T-helper 22 cell (primary cell): ENCODE measurements around the gene PPP2R5B.

ENCODE experiments used
- DNase-seq: peaks from one replicate; pipeline ENCODE4 v3.0.0-alpha.2; 2020; ENCODE audit warnings: low read depth

Gene PPP2R5B

DNA sequence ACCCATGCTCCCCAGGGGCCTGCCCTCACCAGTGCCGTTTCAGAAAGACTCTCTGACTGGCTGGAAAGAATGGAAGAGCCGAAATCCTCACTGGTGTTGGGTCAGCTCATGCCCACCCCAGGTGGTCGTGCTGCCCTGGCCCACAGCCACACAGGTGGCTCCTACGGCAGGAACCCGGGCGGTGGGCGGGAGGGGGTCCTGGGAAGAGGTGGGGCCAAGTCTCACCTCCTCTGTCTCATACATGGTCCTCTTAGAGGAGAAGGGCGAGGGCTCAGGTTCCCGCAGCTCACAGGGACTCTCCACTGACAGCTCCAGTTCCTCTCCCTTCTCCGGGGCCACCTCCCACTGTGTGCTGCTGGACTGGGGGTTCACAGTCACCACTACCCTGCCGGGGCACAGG, 15.7 kb upstream of the PPP2R5B start:
- no peak for DNase-seq

DNA sequence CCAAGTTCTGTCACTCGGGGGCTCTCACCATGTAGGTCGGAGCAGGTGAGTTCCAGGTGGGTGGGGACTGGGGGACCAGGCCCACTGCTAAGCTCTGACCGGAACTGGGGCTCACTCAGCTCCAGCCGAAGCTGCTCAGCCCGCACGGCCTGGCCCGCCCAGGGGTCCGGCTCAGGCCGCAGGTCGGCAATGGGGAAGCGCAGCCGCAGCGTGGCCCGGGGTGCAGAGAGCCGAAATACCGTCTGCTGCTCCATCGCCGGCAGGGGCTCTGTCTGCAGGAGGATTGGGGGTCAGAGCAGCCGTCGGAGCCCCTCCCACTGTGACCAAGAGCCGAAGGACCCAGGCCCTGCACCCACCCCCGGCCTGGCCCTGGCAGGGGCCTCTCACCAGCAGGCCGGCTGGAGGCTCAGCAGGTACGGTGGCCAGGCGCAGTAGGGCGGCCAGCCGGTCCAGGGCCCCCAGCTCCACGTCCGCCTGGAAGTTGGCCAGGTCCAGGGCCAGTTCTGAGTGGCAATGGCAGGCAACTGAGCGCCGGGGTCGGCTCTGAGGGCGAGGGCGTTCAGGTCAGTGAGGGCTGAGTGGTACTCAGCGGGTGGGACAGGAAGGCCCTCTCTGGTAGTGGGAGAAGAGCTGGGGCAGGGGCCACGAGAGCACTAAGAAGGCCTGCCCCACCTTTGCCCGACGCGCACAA, 14.7 kb upstream of the PPP2R5B start:
- no peak for DNase-seq

DNA sequence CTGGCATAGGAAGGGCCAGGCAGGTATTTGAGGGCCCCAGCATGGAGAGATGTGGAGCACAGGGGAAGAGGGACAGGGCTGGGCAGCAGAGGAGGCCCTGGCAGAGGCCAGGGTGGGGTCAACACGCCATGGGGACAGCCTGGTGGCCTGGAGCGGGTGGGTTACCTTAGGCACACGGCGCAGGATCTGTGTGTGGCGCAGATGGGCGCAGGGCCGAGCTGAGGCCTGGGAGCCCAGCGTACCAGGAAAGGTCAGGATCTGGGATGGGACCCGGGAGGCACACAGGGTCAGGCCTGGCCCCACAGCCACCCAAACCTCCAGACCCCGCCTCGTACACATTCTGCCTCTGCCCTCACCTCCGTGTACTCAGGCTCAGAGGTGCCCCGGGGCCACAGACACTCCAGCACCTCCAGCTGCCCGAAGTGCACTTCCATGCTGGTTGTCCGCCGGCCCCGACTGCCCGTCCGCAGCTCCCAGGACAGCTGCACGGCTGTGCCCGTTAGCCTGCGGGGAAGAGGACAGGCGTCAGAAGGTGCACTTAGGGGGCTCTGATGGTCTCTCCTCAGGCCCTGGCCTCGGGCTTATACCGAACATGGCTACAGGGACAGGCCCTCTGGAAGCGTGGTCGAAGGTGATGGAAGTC, 13.9 kb upstream of the PPP2R5B start:
- no peak for DNase-seq

DNA sequence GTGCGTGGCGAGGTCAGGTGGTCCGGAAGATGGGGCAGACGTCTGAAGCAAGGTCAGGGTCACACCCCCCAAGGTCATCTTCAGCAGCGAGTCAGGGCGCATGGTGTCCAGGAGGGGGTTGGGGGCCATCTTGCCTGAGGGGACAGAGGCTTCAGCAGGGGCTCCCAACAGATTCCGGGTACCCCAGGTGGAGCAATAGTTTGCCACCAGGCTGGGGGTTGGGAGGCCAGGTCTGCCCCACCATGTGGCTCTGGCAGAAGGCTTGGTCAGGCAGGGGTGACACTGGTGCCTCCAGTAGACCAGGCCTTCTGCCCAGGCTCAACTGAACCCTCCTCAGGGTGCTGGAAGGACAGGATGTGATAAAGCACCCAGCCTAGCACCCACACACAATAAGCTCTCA, 13.3 kb upstream of the PPP2R5B start:
- DNase-seq = no peak

DNA sequence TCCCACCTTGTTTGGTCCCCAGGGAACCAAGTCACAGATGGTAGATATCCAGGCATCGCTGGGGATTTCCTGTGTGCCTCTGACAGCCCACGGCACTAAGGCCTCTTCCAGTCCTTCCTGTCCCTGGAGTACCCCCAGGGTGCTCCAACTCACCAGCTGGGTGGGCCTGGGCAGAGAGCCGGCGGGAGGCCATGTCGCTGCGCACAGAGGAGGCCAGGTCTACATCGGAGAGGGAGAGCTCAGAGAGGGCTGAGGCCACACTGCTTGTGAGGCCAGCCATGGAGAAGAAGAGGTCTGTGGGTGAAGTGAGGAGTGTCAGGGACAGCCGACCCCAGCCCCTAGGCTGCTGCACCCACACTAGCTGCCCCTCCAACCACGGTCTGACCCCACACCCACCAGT, 12.8 kb upstream of the PPP2R5B start:
- DNase-seq = no peak

DNA sequence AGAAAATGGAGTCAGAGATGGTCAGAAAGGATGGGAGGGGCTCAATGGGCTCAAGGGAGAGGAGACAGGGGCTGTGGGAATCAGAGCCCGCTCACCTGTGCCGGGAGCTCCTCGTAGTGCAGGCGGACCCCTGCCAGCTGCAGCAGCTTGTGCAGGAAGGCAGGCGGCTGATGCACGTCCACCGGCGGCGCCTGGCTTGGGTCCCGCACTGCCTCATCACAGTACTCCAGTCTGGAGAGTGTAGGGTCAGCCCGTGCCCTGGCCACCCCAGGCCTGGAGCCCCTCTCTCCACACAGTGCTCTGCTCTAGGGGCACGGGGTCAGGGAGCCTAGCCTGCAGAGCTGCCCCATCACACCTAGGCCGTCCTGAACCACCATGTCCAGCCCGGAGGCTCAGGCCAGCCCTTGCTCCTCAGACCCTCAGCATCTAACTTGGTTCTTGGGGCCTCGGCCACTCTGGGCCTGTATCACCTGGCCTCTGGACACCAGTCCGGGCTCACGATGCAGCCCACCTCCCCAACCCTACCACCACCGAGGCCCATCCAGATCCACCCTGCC, 11.2 kb upstream of the PPP2R5B start:
- DNase-seq = no peak

DNA sequence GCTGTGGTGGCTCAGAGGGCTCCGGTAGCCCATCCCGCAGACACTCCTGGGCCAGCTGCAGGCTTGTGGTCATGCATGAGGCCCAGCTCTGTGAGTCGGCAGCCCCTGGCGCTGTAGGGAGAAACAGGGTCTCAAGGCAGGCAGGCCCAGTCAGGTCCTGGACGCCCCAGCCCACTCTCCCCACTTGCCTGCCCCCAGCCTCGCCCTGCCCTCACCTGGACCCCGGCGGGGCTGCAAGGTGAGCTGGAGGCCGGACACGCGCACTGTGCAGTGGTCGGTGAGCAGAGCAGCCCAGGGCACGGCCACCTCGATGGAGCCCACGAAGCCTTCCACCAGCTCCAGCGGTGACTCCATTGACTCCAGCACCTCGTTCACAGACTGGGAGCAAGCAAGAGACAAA, 10.4 kb upstream of the PPP2R5B start:
- DNase-seq = no peak

DNA sequence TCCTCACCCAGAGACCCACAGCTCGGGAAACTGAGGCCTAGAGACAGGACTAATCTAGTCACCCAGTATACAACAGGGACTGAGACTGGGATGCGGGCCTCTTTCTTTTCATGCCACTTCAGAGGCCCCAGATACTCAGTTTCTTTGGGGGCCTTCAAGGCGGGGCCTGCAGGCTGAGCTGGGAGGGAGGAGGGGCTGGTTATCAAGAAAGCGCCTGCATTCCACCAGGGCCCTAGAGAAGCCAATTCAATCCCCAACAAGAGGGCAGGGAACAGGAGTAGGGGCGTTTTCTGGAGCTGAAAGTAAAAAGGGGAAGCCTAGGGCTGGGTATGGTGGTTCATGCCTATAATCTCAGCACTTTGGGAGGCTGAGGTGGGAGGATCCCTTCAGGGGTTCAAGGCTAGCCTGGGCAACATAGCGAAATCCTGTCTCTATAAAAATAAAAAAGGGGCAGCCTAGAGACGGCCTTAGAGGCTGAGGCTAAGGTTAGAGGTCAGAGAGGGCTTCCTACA, 9.1 kb upstream of the PPP2R5B start:
- DNase-seq = no peak

DNA sequence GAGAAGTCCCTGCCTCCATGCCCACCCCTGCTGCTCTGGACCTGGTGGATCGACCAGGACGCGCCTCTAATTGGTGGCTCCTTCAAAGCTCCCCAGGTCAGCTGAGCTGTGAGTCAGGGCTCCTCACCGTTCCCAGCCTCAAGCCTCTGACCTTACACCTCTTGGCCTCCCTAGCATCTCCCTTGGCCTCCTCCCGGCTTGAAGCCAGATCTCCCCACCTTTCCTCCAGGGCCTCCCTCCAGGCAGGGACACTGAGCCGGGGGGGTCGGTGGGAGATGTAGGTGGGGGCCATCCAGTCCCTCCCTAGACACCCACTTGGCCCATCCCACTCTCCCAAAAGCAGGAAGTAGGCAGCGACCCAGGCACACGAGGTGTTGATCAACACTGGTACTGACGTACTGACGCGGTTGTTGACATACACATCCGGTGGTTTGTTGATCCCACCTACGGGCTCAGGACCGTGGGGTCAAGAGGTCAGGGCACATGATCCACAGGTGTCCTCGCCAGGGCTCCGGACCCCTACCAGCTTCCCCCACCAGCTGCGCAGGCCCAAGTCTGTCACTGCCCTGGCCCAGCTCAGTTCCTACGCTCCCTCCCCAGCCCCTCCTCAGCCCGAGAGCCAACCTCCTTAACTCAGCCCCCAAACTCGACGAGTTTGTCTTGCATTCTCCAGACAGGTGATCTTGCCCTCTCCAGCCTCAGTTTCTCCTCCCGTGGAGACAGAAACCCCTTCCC, 8.3 kb upstream of the PPP2R5B start:
- peak; percentile 34 for DNase-seq

DNA sequence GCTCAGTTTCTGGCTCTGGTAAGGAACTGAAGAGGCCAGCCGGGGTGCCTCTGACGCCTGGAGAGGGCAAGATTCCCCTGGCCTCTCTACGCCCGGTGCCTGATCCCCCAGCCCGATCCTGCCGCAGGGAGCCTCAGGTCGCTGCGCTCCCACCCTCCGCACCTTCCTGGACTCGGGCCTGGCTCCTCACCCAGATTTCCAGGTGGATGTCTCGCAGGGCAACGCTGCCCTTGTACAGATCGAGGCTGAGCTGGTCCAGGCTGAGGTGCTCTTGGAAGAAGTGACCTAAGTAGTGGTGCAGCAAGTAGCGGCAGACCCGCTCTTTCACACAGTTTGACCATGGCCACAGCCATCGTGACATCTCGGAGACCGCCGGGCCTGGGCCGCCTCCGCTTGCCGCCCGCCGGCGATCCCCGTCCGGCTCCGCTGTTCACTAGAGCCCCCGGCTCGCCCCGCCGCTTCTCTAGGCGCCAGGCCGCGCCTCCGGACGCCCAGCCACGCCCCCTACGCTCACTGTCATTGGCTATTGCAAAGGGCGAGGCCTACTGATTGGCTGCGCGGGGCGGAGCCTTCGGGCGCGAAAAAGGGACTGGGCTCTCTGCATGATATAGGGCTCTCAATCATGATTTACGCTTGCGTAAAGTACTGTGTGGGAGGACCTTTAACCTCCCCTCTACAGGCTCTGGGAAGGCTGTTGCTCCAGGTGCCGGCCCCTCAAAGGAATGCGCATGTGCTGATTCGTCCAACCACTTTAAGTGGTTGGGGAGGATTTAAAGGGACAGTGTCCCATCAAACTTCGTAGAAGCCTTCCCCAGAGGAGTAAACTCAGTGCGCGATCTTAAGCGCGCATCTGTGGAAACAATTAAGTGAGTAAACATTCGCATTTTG, 7.5 kb upstream of the PPP2R5B start, which contains the start of gene ATG2A:
Gene ATG2A (minus strand): TSS at position 435 of the 888 bp plus-strand sequence. CDS start 74 bp downstream, at position 361.
- peak; percentile 97 for DNase-seq

DNA sequence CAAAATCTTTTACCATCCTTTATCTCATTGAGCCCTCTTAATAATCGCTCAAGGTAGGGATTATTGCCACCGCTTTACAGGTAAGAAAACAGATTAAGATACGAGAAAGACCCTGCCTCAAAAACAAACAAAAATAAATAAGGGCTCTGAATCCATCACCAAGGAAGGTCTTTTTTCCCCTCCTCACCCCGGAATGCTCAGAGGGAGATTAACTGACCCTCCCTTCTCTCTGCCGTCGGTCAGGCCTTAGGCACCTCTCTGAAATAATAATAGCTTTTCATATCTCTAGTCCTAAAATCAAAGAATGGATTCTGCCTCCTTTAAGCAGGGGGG, 6.9 kb upstream of the PPP2R5B start:
- DNase-seq = no peak

DNA sequence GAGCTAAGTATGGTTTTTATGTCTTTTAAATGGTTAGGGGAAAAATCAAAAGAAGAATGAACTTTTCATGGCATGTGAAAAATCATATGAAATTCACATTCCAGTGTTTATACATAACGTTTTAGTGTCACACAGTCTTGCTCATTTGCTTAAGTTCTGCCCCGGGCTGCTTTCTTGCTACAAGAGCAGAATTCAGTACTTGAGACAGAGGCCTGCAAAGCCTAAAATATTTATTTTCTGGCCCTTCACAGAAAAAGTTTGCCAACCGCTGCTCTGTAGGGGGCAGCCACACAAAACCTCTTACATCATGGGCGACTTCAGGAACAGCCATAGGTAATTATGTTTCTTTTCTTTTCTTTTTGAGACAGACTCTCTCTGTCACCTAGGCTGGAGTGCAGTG, 6.5 kb upstream of the PPP2R5B start:
- no peak for DNase-seq

DNA sequence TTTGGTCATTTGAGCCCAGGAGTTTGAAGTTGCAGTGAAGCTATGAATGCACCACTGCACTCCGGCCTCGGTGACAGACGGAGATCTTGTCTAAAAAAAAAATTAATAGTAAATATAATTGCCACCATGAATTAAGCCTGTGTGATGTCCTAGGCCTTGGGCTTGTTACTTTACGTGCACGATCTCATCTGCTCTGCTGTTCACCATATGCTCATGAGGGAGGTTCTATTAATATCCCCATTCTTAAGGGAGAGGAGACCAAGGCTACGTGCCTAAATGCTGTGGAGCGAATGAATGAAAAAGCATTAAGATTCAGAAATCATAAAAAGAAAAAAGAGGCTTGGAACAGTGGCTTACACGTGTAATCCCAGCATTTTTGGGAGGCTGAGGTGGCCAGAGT, 4.9 kb upstream of the PPP2R5B start:
- DNase-seq = no peak

DNA sequence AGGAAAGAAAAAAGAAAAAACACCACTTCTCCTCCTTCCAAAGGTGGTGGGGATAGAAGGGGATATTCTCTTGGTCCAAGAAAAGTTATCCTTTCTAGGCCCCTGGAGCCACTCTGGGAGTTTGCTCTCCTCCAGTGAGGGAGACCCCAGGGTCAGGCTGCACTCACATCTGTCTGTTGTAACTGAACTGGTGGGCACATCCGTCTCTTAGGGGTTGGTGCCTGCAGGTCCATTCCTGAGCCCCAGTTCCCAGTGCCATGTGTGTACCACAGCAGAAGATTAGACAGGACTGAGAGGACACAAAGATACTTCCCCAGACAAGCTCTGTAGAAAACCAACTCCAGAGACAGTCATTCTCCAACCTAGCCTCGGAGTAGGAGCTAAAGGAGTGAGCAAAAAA, 4.4 kb upstream of the PPP2R5B start:
- DNase-seq = no peak

DNA sequence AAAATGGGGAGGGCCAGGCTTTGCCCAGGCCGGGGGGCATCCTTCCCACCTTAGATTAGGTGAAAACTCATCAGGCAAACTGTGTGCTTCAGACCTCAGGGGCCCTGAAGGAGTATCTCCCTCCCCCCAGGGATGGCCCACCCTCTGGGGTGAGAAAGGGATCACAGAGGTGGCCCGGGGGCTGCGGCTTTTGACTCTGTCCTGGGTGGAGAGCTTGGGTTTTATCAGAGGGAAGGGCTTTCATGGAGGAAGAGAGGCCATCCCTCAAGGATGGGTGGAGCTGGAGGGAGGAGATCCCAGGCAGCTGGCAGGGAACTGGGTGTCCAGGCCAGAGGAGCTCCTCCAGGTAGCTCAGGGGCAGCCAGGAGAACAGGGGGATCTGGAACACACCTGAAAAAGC, 3.1 kb upstream of the PPP2R5B start:
- DNase-seq = no peak

DNA sequence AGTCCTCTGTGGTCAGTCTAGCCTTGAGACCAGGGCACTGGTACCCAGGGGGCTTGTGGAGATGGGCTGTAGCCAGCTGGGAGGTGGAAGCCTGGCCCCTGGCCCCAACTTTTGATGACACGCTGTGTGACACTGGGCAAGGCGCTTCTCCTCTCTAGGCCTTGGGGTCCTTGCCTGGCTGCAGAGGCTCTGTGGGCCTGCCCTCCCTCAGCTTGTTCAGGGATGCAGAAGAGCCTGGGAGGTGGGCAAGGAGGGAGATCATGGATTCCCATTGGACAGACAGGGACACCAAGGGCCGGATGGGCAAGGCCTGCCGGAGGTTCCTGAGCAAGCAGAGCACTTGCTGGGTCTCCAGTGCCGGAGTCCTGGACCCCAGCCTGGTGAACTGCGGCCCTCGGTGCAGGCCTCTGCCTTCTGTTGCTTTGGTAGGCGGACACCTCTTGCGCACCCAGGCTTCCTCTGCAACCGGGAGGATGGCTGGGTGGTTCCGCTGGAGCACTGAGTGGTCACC, 1.3 kb upstream of the PPP2R5B start:
- no peak for DNase-seq

DNA sequence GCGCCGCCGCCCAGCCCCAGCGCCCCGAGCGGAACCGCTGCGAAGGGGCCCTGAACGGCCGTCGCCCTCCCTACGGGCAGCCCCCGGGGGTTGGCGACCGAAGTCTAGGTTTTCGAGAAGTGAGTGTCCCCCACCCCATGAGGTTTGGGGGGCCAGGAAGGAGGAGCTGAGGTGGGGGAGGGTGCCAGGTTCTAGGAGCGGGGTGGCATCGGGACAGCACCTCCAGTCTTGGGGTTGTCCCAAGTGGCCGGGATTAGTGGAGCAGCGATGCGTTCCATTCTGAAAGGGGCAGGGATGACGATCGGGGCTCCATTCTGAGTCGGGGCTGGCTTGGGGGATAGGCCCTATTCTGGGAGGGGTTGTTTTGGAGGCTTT, 408 bp downstream of the PPP2R5B start:
- DNase-seq = no peak

DNA sequence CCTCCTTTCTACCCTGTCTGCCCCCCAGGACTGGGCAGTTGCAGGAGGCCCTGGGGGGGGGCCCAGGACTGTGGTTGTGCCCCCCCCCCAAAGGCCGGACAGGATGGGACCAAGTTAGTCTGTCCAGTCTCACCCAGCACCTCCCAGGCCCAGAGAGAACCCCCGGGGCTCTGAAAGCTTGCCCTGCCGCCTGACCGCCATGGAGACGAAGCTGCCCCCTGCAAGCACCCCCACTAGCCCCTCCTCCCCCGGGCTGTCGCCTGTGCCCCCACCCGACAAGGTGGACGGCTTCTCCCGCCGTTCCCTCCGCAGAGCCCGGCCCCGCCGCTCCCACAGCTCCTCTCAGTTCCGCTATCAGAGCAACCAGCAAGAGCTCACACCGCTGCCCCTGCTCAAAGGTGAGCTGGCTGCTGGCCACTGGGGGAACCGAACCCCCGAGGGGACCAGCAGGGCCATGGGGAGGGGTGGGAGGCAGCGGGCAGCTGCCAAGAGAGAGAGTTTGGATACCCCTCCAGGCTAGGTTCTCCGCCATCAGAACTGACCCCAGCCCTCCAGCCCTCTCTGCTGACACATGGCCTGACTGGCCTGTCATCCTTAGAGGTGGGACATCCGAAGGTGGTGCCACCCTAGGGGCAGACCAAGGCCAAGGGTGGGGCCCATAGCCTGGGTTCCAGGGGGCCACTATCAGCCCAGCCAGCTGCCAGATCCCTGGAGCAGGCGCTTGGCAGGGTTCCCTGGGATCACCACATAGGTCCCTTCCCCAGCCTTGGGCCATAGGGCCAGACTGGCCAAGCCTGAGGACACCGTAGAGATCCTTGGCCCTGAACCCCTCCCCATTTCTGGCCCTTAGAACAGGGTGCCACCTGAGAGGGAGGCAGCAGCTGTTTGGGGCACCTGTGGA, 1.3 kb downstream of the PPP2R5B start:
- DNase-seq = no peak

DNA sequence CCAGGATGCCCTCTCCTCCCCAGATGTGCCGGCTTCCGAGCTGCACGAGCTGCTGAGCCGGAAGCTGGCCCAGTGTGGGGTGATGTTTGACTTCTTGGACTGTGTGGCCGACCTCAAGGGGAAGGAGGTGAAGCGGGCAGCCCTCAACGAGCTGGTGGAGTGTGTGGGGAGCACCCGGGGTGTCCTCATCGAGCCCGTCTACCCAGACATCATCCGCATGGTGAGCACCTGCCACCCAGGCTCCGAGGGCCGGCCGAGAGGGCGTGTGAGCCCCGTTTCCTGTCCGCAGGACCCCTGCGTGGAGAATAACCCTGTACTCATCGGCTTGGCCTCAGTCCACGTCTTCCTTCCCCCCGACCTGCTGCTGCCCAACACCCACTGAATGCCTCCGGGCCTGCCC, 2.2 kb downstream of the PPP2R5B start:
- DNase-seq = no peak

DNA sequence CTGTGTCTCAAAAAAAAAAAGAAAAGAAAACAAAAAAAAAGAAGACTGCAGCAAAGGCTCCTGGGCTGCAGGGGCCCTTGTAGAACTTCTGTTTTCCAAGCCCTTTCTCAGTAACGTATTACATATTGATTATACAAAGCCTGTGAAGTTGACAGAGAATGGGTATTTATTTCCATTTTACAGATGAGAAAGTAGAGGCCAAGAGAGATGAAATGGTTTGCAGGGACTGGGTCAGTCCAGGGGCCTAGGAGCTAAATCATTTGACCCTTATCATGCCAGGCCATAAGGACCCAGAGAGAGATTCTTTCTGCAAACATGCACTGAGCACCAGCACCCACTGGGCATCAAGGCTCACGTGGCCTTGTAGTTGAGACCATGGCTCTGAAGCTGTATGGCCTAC, 4.5 kb downstream of the PPP2R5B start:
- DNase-seq = no peak

DNA sequence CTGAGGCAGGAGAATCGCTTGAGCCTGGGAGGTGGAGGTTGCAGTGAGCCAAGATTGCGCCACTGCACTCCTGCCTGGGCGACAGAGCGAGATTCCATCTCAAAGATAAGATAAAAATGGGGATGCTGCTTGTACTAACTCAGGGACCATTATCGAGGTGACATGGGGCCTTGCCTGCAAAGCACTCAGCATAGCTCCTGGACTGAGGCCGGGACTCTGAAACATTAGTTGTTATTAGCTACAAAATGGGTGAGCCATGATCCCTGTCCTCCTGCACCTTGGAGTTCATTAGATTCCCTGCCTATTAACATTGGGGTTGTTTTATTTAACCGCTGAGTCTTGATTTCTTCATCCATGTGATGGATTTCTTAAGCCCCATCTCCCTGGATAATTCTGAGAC, 5.1 kb downstream of the PPP2R5B start:
- no peak for DNase-seq
